Activated CD8-positive, alpha-beta memory T cell treated with anti-CD3 and anti-CD28 coated beads for 36 hours (primary cell): Measurements from ENCODE around the gene DDR1. TPM values are rescaled to one million over a fixed set of nuclear protein-coding genes. Genes with fewer than 3 reads are reported as not detected.
"Not testable (repeated sequence)": the region's sequence is repeated elsewhere in the genome, so short reads cannot be mapped to it uniquely, and the experiment has no call there.

Experiments
- CTCF ChIA-PET: fragments of 350-600 bp; sonication (Branson Sonifier 250); formaldehyde crosslinking; loops from one replicate; lab custom pipeline; 2021; ENCODE audit warnings: antibody characterized with exemption; lab: Charles Lee
- POLR2A ChIA-PET: fragments of 350-600 bp; sonication (Branson Sonifier 250); formaldehyde crosslinking; loops from one replicate; lab custom pipeline; 2021; ENCODE audit warnings: antibody characterized with exemption; lab: Charles Lee
- total RNA-seq, 2 experiments: library from RNA; stranded (reverse); gene quantifications; one replicate each; pipeline ENCODE4 v1.2.3, GENCODE V29; 2021

DDR1 gene
- total RNA-seq, 2 experiments from 2014 or later = 8.6 to 8.7 TPM

DNA sequence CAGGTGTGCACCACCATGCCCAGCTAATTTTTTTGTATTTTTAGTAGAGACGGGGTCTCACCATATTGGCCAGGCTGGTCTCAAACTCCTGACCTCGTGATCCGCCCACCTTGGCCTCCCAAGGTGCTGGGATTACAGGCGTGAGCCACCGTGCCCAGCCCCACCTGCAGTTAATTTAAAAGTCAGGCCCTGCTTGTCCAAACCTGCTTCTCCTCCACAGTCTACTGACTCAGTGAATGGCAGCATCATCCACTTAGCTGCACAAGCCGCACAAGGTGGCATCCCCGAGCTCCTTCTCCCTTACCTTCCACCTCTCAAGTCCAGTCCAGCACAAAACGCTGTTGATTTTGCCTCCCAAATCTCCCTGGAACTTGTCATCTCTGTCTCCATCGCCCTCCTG, 17.9 kb downstream of the DDR1 start:
- CTCF ChIA-PET = interaction anchor here (1.1 kb wide), 1 partner anchor 171 kb away, joined by 5 read pairs; no protein-coding TSS in a partner anchor
- POLR2A ChIA-PET = not testable (repeated sequence)

DNA sequence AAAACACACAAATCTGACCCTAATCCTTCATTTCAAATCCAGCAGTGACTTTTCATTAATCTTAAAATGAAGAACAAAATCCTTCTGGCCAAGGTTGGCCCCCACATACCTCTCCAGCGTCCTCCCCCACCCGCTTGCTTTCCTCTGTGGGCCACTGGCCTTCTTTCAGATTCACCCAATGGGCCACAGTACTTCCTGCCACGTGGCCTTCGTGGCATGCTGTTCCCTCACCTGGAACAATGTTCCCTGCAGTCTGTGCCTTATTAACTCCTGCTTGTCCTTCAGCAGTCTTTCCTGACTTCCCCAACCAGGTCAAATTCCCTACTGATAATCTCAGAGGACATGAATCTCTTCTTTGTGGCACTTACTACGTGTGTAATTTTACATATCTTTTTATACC, 18.4 kb downstream of the DDR1 start:
- POLR2A ChIA-PET = no interaction called here
- CTCF ChIA-PET = no interaction called here

DNA sequence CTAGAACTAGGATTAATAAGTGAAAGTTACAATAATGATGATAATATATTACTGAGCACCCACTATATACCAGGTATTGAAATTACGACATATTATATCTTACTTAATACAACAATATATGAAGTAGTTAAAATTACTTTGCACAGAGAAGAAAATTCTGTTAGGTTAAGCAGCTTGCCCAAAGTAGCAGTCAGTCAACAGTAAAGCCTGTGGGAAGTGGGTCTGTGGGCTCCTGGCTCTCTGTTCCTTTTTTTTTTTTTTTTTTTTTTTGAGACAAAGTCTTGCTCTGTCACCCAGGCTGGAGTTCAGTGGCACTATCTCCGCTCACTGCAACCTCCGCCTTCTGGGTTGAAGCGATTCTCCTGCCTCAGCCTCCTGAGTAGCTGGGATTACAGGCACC, 18.9 kb downstream of the DDR1 start:
- ChIA-PET POLR2A (interaction anchor here (0.7 kb wide), 1 partner anchor 19 kb away, joined by 9 read pairs; the partner anchor contains the start of gene DDR1), CTCF (no interaction called here)

DNA sequence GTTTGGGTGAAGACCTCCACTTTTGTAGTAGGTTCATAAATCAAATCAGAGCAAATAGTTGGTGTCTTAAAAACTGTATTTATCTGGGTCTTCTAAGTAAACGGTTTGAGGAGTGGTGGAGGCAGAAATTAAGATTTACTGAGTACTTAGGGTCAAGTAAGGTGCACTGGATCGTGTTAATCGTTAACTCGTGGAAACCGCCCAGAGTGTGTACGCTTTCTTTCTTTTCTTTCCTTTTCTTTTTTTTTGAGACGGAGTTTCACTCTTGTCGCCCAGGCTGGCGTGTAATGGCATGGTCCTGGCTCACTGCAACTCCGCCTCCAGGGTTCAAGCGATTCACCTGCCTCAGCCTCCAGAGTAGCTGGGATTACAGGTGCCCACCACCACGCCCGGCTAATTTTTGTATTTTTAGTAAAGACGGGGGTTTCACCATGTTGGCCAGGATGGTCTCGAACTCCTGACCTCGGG, 23.0 kb downstream of the DDR1 start:
- CTCF ChIA-PET = interaction anchor here (0.6 to 2.1 kb wide), 6 partner anchors 77 to 180 kb away, joined by 3 to 6 read pairs (median 4); no protein-coding TSS in a partner anchor
- POLR2A ChIA-PET = interaction anchor here (0.6 kb wide), 2 partner anchors 175 to 431 kb away, joined by 3 to 5 read pairs; no protein-coding TSS in a partner anchor

DNA sequence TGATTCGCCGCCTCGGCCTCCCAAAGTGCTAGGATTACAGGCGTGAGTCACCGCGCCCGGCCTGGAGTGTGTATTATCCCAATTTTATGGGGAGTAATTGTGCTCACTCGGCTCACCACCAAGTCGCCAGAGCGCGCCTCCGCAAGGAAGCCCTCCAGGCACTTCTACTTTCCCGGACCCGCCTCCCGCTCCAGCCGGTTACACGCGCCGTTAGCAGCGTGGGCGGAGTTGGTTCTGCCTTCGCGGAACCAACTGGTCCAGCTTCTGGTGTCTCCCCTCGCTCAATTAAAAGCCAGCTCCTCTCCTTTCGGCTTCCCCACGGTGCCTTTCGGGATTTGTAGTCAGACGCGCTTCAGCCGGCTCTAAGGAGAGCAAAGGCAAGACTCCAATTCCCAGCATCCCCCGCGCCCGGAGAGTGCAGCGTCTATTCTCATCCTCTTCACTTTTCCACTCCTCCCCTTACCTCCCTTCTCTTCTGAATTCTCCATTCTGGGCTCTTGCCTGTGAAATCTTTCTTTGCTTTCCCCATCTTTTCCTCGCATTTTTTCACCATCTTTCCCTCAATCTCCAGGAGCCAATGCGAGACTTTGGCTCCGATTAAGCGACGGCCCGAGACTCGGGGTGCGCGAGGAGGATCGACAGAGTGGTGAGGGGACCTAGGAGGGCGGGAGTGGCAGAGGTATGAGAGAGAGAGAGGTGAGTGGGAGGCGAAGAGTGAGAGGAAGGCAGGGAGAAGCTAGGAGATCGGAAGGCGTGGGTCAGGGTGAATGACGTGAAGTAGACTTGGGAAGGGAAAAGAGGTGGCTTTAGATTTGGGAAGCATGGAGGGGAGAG, 23.7 kb downstream of the DDR1 start, which contains the start of gene GTF2H4:
GTF2H4 (plus strand) TSS at position 450 of the 834 bp plus-strand sequence.
- POLR2A ChIA-PET = interaction anchor here (0.7 kb wide), 1 partner anchor 8 kb away, joined by 3 read pairs; no protein-coding TSS in a partner anchor
- CTCF ChIA-PET = interaction anchor here (0.6 to 2.2 kb wide), 5 partner anchors 29 to 179 kb away, joined by 3 to 5 read pairs (median 3); no protein-coding TSS in a partner anchor

DNA sequence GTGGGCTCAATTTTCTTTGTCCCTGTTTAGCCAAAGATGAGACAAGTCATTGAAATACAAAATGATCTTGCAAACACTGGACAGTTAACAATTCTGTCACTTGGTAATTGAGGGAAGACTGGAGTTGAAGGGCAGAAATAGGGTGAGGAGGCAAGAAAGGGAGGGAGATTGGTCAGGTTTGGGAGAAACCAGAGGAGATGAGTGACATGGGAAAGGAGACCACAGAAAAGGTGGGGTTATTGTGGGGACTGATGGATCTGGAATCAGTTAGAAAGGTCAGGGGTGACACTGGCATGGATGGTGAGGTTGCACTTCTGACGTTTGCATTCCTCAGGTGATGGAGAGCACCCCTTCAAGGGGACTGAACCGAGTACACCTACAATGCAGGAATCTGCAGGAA, 24.4 kb downstream of the DDR1 start:
- ChIA-PET CTCF (interaction anchor here (2.2 kb wide), 1 partner anchor 30 kb away, joined by 5 read pairs; no protein-coding TSS in a partner anchor), POLR2A (no interaction called here)

DNA sequence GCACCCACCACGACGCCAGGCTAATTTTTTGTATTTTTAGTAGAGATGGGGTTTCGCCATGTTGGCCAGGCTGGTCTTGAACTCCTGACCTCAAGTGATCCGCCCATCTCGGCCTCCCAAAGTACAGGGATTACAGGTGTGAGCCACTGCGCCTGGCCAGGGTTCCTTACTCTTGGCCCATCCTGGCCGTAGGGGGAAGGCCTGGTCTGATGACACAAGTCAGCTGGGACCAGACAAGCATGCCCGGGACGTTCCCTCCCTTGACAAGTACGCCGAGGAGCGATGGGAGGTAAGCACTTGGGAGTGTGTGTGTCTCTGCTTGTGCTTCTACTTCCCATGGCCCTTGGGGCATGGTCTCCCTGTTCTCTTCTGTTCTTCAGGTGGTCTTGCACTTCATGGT, 26.2 kb downstream of the DDR1 start:
- POLR2A ChIA-PET = not testable (repeated sequence)
- CTCF ChIA-PET = interaction anchor here (0.8 to 1.3 kb wide), 3 partner anchors 82 to 180 kb away, joined by 3 to 4 read pairs (median 3); no protein-coding TSS in a partner anchor

DNA sequence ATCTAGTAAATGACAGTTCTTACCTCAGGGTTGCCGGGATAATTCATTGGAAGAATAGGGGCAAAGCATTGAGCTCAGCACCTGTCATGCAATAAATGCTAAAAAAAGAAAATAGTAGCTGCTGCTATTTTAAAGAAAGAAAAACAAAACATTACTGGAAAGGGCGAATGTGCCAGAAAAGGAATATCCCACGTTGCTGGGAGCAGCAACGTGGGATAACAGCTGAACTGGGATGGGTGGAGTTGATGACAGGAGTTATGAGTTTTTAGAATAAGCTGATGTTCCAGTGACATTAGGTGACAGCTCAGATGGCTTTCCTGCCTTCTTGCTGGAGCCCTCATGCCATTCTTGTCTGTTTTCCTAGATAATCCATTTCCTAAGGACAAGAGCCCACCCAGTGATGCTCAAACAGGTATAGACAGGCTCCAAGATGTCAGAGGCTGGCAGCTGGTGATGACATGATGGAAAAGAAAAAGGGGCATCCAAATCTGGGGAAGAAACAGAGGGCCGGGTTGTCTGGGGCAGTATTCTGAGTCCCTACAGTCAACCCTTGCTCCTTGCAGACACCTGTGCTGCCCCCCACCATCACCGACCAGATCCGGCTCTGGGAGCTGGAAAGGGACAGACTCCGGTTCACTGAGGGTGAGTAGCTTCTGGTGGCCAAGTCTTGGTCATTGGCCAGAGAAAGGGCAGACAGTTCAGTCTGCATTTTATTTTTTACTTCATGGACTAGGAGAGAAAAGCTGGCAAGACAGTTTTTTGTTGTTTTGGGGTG, 28.6 kb downstream of the DDR1 start:
- ChIA-PET CTCF (interaction anchor here (0.5 to 5.4 kb wide), 10 partner anchors 17 to 279 kb away, joined by 3 to 38 read pairs (median 4); no protein-coding TSS in a partner anchor), POLR2A (no interaction called here)

DNA sequence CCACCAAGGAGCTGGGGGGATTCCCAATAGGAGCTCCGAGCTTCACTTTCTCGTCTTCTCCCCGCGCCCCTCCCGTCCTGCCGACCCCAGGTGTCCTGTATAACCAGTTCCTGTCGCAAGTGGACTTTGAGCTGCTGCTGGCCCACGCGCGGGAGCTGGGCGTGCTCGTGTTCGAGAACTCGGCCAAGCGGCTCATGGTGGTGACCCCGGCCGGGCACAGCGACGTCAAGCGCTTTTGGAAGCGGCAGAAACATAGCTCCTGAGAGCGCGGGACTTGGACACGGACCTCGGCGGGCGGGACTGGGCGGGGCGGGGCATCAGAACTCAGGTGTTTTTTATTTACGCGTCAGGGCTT, 29.4 kb downstream of the DDR1 start:
- CTCF ChIA-PET = interaction anchor here (0.5 to 5.4 kb wide), 9 partner anchors 18 to 278 kb away, joined by 3 to 38 read pairs (median 5); no protein-coding TSS in a partner anchor
- POLR2A ChIA-PET = interaction anchor here (0.6 to 1.3 kb wide), 4 partner anchors 16 to 166 kb away, joined by 3 to 5 read pairs (median 3); no protein-coding TSS in a partner anchor

DNA sequence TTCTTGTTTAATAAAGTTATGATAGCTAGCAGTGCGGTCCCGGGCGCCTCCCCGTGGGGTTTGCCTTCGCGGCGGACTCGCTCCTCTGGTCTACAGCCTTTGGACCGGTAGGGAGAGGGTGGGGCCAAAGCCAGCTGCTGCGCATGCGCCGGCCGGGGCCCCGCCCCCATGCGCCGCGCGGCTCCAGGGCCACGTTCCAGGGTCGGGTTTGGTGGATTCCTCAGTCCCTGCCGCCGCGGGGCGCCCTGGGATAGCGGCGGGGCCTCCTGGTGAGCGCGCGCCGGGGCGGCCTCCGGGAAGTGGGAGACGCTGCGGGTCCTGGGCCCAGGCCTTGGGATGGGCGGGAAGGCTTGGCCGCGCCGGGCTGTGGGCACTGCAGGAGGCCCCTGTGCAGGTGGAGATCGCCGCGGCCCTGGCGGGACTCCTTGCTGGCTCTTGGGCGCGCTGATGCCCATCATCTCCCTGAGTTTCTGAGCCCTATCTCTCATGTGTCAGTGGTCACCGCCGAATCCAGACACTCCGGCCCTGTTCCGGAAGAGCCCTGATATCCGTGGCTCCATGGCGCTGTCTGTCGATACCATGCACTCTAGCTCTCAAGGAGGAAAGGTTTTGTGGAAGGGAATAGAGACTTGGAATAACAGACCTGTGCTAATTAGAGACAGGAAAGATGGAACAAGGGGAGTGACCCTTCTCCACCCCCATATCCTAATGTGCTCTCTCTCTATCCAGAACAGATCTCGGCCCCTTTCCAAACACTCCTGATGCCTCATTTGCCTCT, 29.9 kb downstream of the DDR1 start, which contains the start of gene VARS2:
VARS2 (plus strand) TSS at position 163 of the 778 bp plus-strand sequence; CDS start at position 762, 599 bp downstream.
- CTCF ChIA-PET = interaction anchor here (0.9 to 5.4 kb wide), 11 partner anchors 18 to 278 kb away, joined by 3 to 38 read pairs (median 6); partner anchors contain the start of gene DDR1
- POLR2A ChIA-PET = interaction anchor here (0.6 to 1.3 kb wide), 6 partner anchors 15 to 316 kb away, joined by 3 to 5 read pairs (median 3); no protein-coding TSS in a partner anchor

DNA sequence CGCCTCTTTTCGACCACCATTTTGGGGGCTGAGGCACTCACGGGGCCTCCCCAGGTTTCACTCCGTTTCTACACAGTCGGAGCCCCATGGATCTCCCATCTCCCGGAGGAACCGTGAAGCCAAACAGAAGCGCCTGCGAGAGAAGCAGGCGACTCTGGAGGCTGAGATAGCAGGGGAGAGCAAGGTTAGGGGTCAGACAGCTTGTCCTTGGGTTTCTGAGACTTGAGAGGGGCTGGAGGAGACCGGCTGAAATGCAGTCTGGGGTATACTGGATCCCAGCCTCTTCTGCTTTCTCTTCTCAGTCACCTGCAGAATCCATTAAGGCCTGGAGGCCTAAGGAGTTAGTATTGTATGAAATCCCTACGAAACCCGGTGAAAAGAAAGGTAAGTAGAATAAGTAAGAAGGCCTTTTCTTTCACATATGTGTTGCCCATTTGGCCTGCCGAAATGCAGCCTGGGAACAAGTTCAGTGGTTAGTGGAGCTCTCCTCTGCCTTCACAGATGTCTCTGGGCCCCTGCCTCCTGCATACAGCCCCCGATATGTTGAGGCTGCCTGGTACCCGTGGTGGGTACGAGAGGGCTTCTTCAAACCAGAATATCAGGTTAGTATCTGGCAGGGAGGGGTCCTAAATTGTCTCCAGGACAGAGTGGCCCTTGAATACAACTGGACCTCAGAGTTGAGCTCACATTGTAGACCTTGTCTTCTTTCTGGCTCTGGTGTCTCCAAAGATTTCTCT, 30.7 kb downstream of the DDR1 start:
- ChIA-PET POLR2A (interaction anchor here (0.7 to 1.3 kb wide), 3 partner anchors 86 to 317 kb away, joined by 3 to 5 read pairs (median 3); no protein-coding TSS in a partner anchor), CTCF (interaction anchor here (0.8 to 5.4 kb wide), 10 partner anchors 9 to 222 kb away, joined by 3 to 38 read pairs (median 6); partner anchors contain the start of gene DDR1)

DNA sequence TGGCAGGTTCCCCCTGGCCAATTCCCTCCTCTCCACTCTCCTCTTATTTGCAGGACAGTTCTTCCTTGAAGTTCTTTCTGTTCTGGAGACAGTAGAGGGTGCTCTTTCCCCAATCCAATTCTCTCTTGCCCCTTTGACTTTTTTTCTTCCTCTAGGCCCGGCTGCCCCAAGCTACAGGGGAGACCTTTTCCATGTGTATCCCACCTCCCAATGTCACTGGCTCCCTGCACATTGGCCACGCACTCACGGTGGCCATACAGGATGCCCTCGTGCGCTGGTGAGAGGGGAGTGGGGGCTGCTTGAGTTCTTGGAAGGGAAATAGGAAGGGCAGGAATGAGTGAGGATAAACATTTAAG, 31.2 kb downstream of the DDR1 start:
- CTCF ChIA-PET = interaction anchor here (0.5 to 5.4 kb wide), 10 partner anchors 9 to 170 kb away, joined by 3 to 38 read pairs (median 6); partner anchors contain the start of gene DDR1
- POLR2A ChIA-PET = interaction anchor here (0.6 to 1.1 kb wide), 2 partner anchors 8 to 86 kb away, joined by 3 read pairs; partner anchors contain the start of gene GTF2H4

DNA sequence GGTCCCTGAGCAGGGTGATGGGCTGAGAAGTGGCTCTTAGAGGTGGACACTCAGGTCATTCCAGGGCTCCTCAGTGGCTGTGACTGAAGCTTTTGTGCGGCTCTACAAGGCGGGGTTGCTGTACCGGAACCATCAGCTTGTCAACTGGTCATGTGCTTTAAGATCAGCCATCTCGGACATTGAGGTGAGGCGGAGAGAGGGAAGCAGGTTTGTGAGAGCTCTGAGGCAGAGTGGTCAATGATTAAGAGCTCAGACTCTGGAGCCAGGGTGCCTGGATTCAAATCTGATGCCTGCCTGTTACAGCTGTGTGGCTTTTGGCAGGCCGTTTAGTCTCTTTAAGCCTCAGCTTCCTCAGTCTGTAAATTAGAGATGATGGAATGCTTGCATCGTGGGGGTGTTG, 32.7 kb downstream of the DDR1 start:
- POLR2A ChIA-PET = no interaction called here
- CTCF ChIA-PET = interaction anchor here (0.6 to 5.4 kb wide), 4 partner anchors 21 to 829 kb away, joined by 3 to 38 read pairs (median 3); no protein-coding TSS in a partner anchor

DNA sequence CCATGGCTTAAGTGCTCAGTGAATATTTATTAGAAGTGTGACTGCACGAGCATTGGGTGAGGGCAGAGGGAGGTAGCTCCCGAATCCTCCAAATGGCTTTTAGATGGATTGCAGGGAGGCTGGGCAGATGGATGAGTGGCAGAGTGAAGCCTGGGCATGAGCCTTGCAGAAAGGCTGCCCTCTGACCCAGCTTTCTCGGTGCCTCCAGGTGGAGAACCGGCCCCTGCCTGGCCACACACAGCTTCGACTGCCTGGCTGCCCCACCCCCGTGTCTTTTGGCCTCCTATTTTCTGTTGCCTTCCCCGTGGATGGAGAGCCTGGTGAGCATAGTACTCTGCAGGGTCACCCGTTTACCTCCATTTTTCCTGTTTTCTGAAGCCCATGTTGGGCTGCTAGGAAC, 33.2 kb downstream of the DDR1 start:
- ChIA-PET CTCF (interaction anchor here (0.6 to 5.4 kb wide), 3 partner anchors 40 to 829 kb away, joined by 3 to 38 read pairs (median 3); no protein-coding TSS in a partner anchor), POLR2A (no interaction called here)

DNA sequence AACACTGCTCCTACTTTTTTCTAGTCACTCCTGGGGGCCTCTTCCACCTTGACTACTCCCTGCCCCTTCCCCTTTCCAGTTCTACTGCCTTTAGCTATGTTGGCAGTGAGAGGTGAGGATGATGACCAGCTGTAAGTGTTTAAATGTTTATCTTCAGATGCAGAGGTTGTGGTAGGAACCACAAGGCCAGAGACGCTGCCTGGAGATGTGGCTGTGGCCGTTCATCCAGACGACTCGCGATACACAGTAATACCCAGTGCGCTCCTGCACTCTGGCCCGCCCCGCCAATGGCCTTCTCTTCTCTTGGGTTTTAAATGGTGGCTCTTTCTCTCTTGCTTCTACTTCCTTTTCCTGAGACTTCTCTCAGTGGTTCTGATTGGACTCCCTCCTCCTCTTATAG, 34.4 kb downstream of the DDR1 start:
- CTCF ChIA-PET = interaction anchor here (1.2 to 1.6 kb wide), 2 partner anchors 18 to 161 kb away, joined by 3 to 8 read pairs; no protein-coding TSS in a partner anchor
- POLR2A ChIA-PET = interaction anchor here (0.8 kb wide), 1 partner anchor 11 kb away, joined by 3 read pairs; no protein-coding TSS in a partner anchor

DNA sequence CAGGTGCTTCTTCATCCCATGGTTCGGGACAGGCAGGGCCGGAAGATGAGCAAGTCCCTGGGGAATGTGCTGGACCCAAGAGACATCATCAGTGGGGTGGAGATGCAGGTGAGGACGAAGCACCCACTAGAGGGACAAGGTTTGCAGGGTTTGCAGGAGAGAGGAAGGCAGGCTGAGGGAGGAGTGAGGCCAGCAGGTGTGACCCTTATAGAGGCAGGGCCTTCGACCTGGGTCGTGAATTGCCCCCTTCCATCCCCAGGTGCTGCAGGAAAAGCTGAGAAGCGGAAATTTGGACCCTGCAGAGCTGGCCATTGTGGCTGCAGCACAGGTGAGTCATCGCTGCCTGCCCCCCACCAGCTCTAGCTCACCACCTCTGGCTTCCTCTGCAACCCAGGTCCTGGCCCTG, 38.1 kb downstream of the DDR1 start:
- CTCF ChIA-PET = no interaction called here
- POLR2A ChIA-PET = no interaction called here
